NCI-H146 (cell line): Measurements from ENCODE around the gene SPIRE2.
"Not testable (repeated sequence)": the region's sequence is repeated elsewhere in the genome, so short reads cannot be mapped to it uniquely, and the experiment has no call there.

ENCODE experiments used
- DNase-seq: peaks from one replicate; lab custom pipeline; 2025; lab: John Stamatoyannopoulos, UW

The SPIRE2 gene

GRCh38 chr16:89898201-89898967, 70.1 kb downstream of the SPIRE2 start:
- no peak for DNase-seq

- no peak for DNase-seq
Measured at GRCh38 chr16:89899879-89900481, 71.7 kb downstream of the SPIRE2 start.

GRCh38 chr16:89900885-89901284, 72.6 kb downstream of the SPIRE2 start:
- DNase-seq: no peak

GRCh38 chr16:89902980-89903379, 74.7 kb downstream of the SPIRE2 start:
- DNase-seq: no peak

- no peak for DNase-seq
Measured at GRCh38 chr16:89903908-89904515, 75.7 kb downstream of the SPIRE2 start.

- DNase-seq: no peak
Measured at GRCh38 chr16:89904606-89905510, 76.6 kb downstream of the SPIRE2 start.

- no peak for DNase-seq
Measured at GRCh38 chr16:89905511-89906139, 77.3 kb downstream of the SPIRE2 start.

GRCh38 chr16:89906140-89907025, 78.1 kb downstream of the SPIRE2 start:
- DNase-seq: no peak

- DNase-seq: no peak
Measured at GRCh38 chr16:89907055-89907814, 79.0 kb downstream of the SPIRE2 start.

- no peak for DNase-seq
Measured at GRCh38 chr16:89908236-89908635, 80.0 kb downstream of the SPIRE2 start.

- peak; percentile 19 for DNase-seq
Measured at GRCh38 chr16:89909777-89910716, 81.8 kb downstream of the SPIRE2 start.

GRCh38 chr16:89910717-89911354, 82.6 kb downstream of the SPIRE2 start:
- no peak for DNase-seq

GRCh38 chr16:89911375-89911774, 83.1 kb downstream of the SPIRE2 start:
- no peak for DNase-seq

GRCh38 chr16:89912143-89912542, 83.9 kb downstream of the SPIRE2 start:
- DNase-seq: no peak

GRCh38 chr16:89912627-89913026, 84.4 kb downstream of the SPIRE2 start:
- no peak for DNase-seq

- no peak for DNase-seq
Measured at GRCh38 chr16:89913408-89914387, 85.4 kb downstream of the SPIRE2 start.

- DNase-seq: not testable (repeated sequence)
Measured at GRCh38 chr16:89914642-89915285, 86.5 kb downstream of the SPIRE2 start.
